GM06990 (cell line): ENCODE measurements around the gene ZNF546.

ENCODE experiments used
- DNase-seq: peaks from one replicate; pipeline ENCODE4 v3.0.0-alpha.2; 2011; ENCODE audit not compliant: insufficient read length; ENCODE audit errors: extremely low read depth
- H3K27me3 ChIP-seq: replicated peaks from 2 replicates; pipeline ENCODE4 v1.6.0; 2011; ENCODE audit warnings: low read length; ENCODE audit not compliant: control insufficient read depth, insufficient read depth
- H3K36me3 ChIP-seq: 2 replicates; pipeline ENCODE4 v1.5.1; 2011; ENCODE audit warnings: low read length; ENCODE audit not compliant: control insufficient read depth, insufficient read depth
- H3K4me3 ChIP-seq: replicated peaks from 2 replicates; pipeline ENCODE4 v1.5.1; 2011; ENCODE audit warnings: low read depth, mild to moderate bottlenecking, control low read depth, low read length
- CTCF ChIP-seq: IDR thresholded peaks from 2 replicates; pipeline ENCODE4 v1.5.1; 2011; ENCODE audit warnings: low read length, control low read depth, mild to moderate bottlenecking, inconsistent platforms; ENCODE audit not compliant: insufficient read depth, poor library complexity, severe bottlenecking

Gene ZNF546

GRCh38 chr19:40070058-40070457 lies 73.2 kb downstream of the ZNF546 start:
- Histone ChIP-seq H3K27me3 (no peaks in the 10 kb centered on the region), H3K36me3 (no peaks in the 10 kb centered on the region; the same call in 1 of the 2 replicates), H3K4me3 (no peak overlapping the region)
- no peak for TF ChIP-seq CTCF
- no peak for DNase-seq
